Measurements from ENCODE around the gene INPP5A.

The INPP5A gene

DNA sequence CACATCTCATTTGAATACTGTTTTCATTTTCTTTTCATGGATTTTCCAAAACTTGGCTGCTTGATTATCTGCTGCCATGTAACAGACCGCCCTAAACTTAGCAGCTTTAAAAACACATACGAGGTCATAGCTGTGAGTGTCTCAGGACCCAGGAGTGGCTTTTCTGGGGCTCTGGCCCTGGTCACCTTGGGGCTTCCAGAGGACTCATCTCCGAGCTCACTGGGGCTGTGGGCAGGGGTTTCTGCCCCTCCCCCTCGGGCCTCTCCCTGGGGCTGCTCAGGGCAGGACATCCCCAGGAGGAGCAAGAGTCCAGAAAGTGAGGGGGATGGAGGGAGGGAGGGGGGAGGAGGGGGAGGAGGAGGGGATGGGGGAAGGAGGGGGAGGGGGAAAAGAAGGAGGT is 171.3 kb downstream of the INPP5A start:
- TF ChIP-seq POLR2A (IDR thresholded peaks at IDR 0.05; ENCODE audit: low read depth, low read length) = no peak
- FAIRE-seq (no peak), DNase-seq (ENCODE audit: insufficient read length, low spot score) (no peak)

DNA sequence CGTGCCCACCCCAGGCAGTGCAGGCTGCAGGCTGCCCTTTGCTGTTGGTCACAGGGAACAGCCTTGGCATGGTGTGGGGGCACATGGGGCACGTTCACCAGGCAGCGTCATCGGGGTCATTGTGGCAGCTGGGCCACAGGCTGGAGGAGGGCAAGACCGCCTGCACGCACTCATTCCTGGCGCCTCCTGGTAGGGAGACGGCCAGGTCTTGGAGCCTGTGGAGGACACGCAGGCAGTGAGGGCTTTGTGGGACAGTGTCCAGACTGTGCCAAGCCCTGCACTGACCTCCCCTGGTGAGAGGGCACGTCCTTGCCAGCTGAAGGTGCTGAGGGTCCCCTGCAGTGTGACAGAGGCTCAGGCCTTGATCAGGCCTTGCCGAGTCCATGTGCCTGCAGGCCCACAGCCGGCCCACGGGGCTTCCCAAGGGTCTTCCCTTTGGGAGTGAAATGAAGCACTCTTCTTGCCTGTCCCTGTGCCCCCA is 171.9 kb downstream of the INPP5A start:
- DNase-seq (ENCODE audit: insufficient read length, low spot score) (no peak), FAIRE-seq (no peak)
- TF ChIP-seq POLR2A (IDR thresholded peaks at IDR 0.05; ENCODE audit: low read depth, low read length) = no peak

GRCh38 chr10:132710036-132710686 is 172.6 kb downstream of the INPP5A start:
- DNase-seq (ENCODE audit: insufficient read length, low spot score) (no peak), FAIRE-seq (no peak)
- TF ChIP-seq POLR2A (IDR thresholded peaks at IDR 0.05; ENCODE audit: low read depth, low read length) = no peak

DNA sequence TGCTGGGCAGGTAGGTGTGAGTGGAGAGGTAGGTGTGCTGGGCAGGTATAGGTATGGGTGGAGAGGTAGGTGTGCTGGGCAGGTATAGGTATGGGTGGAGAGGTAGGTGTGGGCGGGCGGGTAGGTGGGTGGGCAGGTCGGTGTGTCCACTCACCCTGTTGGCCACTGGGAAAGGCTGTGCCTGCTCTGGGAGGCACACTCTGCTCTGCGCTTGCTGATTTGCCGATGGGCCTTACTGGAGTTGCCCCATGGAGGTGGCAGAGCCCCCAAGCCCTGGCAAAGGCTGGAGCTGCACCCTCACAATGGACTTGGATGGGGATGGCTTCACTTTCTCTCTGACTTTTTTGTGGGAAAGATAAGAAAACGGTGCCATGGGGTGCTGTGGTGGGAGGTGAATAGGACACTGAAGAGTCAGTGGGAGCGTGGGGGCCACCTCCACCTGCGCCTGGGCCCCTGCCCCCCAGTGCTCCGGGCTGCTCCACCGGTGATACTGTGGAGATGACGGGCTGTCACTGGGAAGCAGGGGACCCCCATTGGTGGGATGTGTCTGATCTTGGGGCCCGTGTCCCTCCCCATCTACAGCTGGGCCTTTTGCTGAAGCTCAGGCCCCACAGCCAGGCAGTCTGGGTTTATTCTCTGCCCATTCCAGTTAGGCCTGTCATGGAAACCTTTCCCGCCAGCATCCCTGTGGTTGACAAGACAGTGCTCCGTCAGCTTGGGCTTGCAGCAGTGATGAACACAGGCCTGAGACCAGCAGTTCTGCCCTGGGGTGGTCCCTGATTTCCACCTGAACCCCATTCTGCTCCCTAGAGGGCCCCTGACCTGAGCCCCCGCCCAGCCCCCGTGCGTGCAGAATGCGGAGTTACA is 173.4 kb downstream of the INPP5A start:
- no peak for TF ChIP-seq POLR2A (IDR thresholded peaks at IDR 0.05; ENCODE audit: low read depth, low read length)
- FAIRE-seq = no peak
- DNase-seq (ENCODE audit: insufficient read length, low spot score) = no peak

DNA sequence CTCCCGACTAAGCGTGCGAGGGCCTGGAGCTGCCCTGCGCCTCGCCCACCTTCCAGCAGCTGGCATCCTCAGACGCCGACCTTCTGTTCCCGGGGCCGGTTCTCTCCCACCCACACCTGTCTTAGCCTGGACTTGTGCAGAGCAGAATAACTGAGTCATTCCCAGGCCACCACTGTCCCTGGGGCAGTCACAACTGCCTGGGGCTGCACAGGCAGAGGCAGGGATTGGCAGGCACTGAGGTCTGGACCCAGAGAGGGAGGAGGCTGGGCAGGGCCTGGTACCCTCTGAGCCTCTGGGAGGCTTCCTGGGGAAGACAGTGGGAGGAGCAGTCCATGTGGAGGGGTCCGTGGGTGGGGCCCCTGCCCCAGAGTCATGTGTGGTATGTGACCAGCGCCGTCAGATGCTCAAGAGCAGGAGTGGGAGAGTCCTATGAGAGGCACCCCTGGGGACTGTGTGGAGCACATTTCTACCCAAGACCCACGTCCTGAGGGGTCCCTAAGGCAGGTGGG is 174.1 kb downstream of the INPP5A start:
- FAIRE-seq (no peak), DNase-seq (ENCODE audit: insufficient read length, low spot score) (no peak)
- TF ChIP-seq POLR2A (IDR thresholded peaks at IDR 0.05; ENCODE audit: low read depth, low read length) = no peak

DNA sequence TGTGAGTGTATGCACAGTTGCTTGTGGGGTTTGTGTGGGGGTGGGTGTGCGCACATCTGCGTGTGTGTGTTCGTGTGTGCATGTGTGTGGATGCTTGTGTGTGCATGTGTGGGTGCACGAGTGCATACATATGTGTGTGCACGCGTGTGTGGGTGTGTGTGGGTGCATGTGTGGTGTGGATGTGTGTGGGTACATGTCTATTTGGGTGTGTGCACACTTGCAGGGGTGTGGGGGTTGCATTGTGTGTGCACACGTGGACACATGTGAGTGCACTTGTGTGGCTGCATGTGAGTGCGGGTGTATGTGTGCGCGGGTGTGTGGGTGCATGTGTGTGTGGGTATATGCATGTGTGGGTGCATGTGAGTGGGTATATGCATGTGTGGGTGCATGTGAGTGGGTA is 174.7 kb downstream of the INPP5A start:
- no peak for TF ChIP-seq POLR2A (IDR thresholded peaks at IDR 0.05; ENCODE audit: low read depth, low read length)
- FAIRE-seq (no peak), DNase-seq (ENCODE audit: insufficient read length, low spot score) (no peak)

GRCh38 chr10:132712743-132713142 is 175.2 kb downstream of the INPP5A start:
- no peak for DNase-seq (ENCODE audit: insufficient read length, low spot score)
- no peak for FAIRE-seq
- no peak for TF ChIP-seq POLR2A (IDR thresholded peaks at IDR 0.05; ENCODE audit: low read depth, low read length)

DNA sequence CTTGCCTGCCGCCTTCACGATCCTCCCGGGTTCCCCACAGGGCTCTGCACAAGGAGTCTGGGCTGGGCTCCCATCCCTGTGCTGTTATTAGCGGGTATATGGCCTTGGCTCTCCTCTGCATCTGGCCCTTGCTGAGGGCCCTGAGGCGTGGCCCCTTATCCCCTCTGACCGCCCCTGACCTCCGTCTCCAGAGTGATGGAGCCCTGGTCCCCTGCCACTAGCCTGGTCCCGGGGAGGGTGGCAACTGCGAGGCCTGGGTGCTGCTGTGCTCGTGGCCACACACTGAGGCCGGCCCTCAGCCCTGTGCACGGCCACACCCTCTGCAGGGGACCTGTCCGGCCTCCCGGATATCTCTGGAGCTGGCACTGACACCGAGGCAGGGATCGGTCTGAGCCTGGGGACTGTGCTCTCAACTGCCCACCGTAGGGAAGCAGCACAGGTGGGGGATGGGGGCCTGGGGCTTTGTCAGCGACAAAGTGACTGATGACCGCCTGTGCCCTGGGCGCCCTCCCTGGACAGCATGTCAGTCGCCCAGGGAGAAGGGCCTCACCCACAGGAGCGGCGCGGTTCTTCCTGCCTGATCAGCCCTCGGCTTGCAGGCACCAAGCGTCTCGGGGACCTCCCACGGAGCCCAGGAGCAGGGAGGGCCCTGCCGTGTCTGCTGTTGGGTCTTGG is 176.0 kb downstream of the INPP5A start:
- DNase-seq (ENCODE audit: insufficient read length, low spot score) (no peak), FAIRE-seq (no peak)
- no peak for TF ChIP-seq POLR2A (IDR thresholded peaks at IDR 0.05; ENCODE audit: low read depth, low read length)

- FAIRE-seq = no peak
- TF ChIP-seq POLR2A (IDR thresholded peaks at IDR 0.05; ENCODE audit: low read depth, low read length) = no peak
- no peak for DNase-seq (ENCODE audit: insufficient read length, low spot score)
These were observed 176.8 kb downstream of the INPP5A start for GRCh38 chr10:132714096-132714985.

- FAIRE-seq (no peak), DNase-seq (ENCODE audit: insufficient read length, low spot score) (no peak)
- no peak for TF ChIP-seq POLR2A (IDR thresholded peaks at IDR 0.05; ENCODE audit: low read depth, low read length)
These were observed 177.6 kb downstream of the INPP5A start for GRCh38 chr10:132714986-132715775.

DNA sequence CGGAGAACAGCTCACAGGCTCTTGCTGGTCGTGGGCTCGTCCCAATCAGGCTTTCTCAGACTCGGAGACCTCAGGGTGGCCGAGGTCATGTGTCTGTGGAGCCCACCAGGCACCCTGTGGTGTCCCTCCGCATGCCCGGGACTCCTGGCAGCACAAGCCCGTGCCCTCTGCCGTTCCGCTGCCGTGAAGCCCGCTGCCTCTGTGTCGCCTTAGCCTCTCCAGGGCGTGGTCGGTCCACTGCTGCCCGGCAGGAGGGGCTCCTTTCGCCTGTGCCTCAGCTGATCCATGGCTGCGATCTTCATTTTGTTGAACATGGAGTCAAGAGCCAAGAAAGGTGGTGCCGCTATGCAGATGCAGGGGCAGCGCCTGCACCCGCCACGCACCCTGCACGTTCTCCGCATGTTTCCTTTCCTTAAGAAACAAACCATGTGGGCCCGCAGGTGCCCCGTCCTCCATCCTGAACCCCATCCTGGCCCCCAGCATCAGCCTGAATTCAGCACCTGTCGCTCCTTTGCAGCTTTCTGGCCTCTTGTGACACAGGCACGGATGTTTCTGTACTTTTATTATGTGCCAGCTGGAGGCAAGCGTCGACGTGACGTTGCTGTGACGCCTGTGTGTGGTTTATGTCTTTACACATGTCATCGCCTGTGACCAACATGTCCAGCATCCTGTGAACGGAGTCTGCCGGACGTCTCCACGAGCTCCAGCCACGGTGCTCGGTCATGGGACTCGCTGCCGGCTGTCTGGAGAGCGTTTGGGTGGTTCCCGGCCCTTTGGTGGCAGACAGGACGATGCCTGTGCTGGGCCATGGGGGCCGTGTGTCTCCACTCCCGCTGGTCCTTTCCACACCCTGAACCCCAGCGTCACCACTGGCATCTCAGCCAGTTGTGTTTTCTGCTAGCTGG is 178.4 kb downstream of the INPP5A start:
- DNase-seq (ENCODE audit: insufficient read length, low spot score) (no peak), FAIRE-seq (no peak)
- TF ChIP-seq POLR2A (IDR thresholded peaks at IDR 0.05; ENCODE audit: low read depth, low read length) = no peak

All from H54 (cell line).